ENCODE results near the gene RPS6KA3. TPM values are rescaled to one million over a fixed set of nuclear protein-coding genes. Genes with fewer than 3 reads are reported as not detected.
A peak's percentile ranks its signal among the peaks of the same experiment; 100 is the strongest.

RPS6KA3 gene
- total and polyA plus RNA-seq, 2 experiments from 2014 or later: 38.6 to 99.4 TPM

DNA sequence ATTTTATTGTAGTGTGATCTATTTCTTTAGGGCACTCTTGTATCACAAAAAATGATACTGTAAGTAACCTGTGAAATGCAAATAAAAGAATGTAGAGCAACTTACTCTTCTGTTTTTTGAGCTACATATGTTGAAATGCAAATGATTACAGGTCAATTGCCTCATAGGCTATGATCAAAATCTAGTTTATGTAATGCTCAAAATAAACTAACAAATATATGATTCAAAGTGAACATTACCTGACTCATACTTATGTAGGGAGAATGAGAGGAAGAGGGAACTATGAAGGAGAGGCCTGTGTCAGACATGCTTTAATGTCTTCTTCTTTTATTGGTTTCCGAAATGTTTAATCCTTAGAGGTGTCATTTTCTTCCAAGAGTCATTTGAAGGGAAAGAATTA lies 5.0 kb upstream of the RPS6KA3 start:
- H3K9me3 ChIP-seq (ENCODE audit: low read depth): no peaks in the 10 kb centered on the region
- H3K4me1 ChIP-seq (ENCODE audit: insufficient read depth): no peaks in the 10 kb centered on the region
- H3K9me2 ChIP-seq (replicated peaks; ENCODE audit: insufficient read depth): no peaks in the 10 kb centered on the region
- H2AFZ ChIP-seq: peak overlapping the region; percentile 22
- H4K20me1 ChIP-seq (ENCODE audit: insufficient read depth, poor library complexity, severe bottlenecking): no peaks in the 10 kb centered on the region
- TF ChIP-seq, protein P1, sequence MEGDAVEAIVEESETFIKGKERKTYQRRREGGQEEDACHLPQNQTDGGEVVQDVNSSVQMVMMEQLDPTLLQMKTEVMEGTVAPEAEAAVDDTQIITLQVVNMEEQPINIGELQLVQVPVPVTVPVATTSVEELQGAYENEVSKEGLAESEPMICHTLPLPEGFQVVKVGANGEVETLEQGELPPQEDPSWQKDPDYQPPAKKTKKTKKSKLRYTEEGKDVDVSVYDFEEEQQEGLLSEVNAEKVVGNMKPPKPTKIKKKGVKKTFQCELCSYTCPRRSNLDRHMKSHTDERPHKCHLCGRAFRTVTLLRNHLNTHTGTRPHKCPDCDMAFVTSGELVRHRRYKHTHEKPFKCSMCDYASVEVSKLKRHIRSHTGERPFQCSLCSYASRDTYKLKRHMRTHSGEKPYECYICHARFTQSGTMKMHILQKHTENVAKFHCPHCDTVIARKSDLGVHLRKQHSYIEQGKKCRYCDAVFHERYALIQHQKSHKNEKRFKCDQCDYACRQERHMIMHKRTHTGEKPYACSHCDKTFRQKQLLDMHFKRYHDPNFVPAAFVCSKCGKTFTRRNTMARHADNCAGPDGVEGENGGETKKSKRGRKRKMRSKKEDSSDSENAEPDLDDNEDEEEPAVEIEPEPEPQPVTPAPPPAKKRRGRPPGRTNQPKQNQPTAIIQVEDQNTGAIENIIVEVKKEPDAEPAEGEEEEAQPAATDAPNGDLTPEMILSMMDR (IDR thresholded peaks at IDR 0.05; ENCODE audit: poor library complexity): no peak
- TF ChIP-seq EZH2phosphoT487 (IDR thresholded peaks at IDR 0.05; ENCODE audit: low read depth, severe bottlenecking, unreplicated experiment): no peak
- TF ChIP-seq EZH2 (IDR thresholded peaks at IDR 0.05; ENCODE audit: borderline replicate concordance): no peak
- no peaks in the 10 kb centered on the region for H3K36me3 ChIP-seq (replicated peaks; ENCODE audit: insufficient read depth, low read depth)
- H3K27ac ChIP-seq: no peak overlapping the region
- no peaks in the 10 kb centered on the region for H3K27me3 ChIP-seq
- H3K4me3 ChIP-seq: no peak overlapping the region
- 78% methylated on average over 1 of the region's 1 CpG for WGBS (ENCODE audit: low lambda C conversion rate, missing lambda C conversion rate)
- no peaks in the 10 kb centered on the region for H3K79me2 ChIP-seq
- no peak for DNase-seq (ENCODE audit: low spot score)
- H3K4me2 ChIP-seq: no peak overlapping the region

DNA sequence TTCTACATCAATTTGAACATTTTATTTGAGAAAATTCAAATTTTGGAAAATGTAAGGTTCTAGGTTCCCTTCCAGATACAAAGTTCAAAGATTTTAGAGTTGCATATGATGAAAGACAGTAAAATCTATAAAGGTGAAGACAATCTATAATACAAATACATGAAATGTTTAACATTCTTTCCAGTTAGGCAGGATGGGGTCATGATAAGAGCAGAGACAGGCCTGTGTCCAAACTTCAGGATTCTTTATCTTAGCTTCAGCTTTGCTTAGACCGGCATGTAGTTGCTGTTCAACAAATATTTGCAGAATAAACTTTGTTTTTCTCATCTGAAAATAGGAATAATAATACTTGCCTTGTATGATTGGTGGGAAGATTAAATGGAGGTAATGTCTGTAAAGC lies 4.5 kb upstream of the RPS6KA3 start:
- no peak for DNase-seq (ENCODE audit: low spot score)
- TF ChIP-seq, protein P1 (IDR thresholded peaks at IDR 0.05; ENCODE audit: poor library complexity): no peak
- Histone ChIP-seq H3K36me3 (replicated peaks; ENCODE audit: insufficient read depth, low read depth) (no peaks in the 10 kb centered on the region), H3K4me2 (no peak overlapping the region), H3K27ac (no peak overlapping the region), H3K4me1 (ENCODE audit: insufficient read depth) (no peaks in the 10 kb centered on the region), H3K9me2 (replicated peaks; ENCODE audit: insufficient read depth) (no peaks in the 10 kb centered on the region), H4K20me1 (ENCODE audit: insufficient read depth, poor library complexity, severe bottlenecking) (no peaks in the 10 kb centered on the region), H3K27me3 (no peaks in the 10 kb centered on the region), H3K4me3 (no peak overlapping the region), H3K9me3 (ENCODE audit: low read depth) (no peaks in the 10 kb centered on the region), H2AFZ (no peak overlapping the region), H3K79me2 (no peaks in the 10 kb centered on the region)
- 54% methylated on average over 1 of the region's 1 CpG for WGBS (ENCODE audit: low lambda C conversion rate, missing lambda C conversion rate)

DNA sequence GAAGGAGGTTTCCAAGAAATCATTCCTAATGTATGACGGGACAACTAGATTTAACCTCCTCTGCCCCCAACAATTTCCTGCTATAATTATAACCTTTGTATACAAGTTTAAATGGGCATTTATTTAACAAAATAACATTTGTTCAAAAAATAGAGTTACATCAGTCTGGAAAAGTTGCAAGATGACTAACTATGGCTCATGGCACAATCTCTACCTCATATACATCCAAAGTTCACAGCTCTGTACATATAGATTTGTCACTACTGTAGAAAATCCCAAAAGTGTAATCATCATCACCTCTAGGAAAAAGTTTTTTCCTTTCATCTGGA lies 3.8 kb upstream of the RPS6KA3 start:
- no peak for TF ChIP-seq EZH2phosphoT487 (IDR thresholded peaks at IDR 0.05; ENCODE audit: low read depth, severe bottlenecking, unreplicated experiment)
- TF ChIP-seq EZH2 (IDR thresholded peaks at IDR 0.05; ENCODE audit: borderline replicate concordance): no peak
- TF ChIP-seq, protein P1 (IDR thresholded peaks at IDR 0.05; ENCODE audit: poor library complexity): no peak
- Histone ChIP-seq H3K79me2 (peaks cover 6% of the 10 kb centered on the region), H4K20me1 (ENCODE audit: insufficient read depth, poor library complexity, severe bottlenecking) (no peaks in the 10 kb centered on the region), H3K4me2 (no peak overlapping the region), H3K9me2 (replicated peaks; ENCODE audit: insufficient read depth) (no peaks in the 10 kb centered on the region), H3K4me1 (ENCODE audit: insufficient read depth) (no peaks in the 10 kb centered on the region), H3K4me3 (no peak overlapping the region), H2AFZ (no peak overlapping the region), H3K36me3 (replicated peaks; ENCODE audit: insufficient read depth, low read depth) (no peaks in the 10 kb centered on the region), H3K27ac (no peak overlapping the region), H3K9me3 (ENCODE audit: low read depth) (no peaks in the 10 kb centered on the region), H3K27me3 (no peaks in the 10 kb centered on the region)
- WGBS (ENCODE audit: low lambda C conversion rate, missing lambda C conversion rate): 96% methylated on average over 1 of the region's 1 CpG
- no peak for DNase-seq (ENCODE audit: low spot score)
